Measurements from ENCODE around the gene P2RY6.

DNA sequence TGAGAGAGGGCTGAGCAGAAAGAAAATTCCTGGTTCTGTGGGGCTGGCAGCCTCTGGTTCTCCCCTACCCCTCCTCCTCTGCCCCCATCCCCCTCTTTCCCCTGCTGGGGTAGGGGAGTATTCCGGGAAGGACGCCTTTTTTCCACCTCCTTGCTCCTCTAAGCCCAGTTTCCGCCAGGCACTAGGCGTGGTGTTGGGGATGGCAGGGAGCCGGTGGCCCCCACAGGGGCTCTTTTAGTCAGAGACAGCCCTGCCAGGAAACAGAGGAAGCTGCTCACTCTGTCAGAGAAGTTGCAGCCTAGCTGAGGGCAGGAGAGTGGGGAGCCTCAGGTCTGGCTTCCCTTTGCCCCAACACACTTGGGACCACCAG lies 20.4 kb downstream of the P2RY6 start:
- TF ChIP-seq CEBPB (IDR thresholded peaks at IDR 0.05; ENCODE audit: low read depth) (no peak), EGR1 (IDR thresholded peaks at IDR 0.05; ENCODE audit: low read depth) (no peak), POLR2A (IDR thresholded peaks at IDR 0.05; ENCODE audit: borderline replicate concordance, extremely low read depth, insufficient read depth, insufficient read length) (no peak), TCF7L2 (IDR thresholded peaks at IDR 0.05; ENCODE audit: borderline replicate concordance, extremely low read depth, insufficient read depth, insufficient read length) (no peak)
- TF ChIP-seq, protein P1, sequence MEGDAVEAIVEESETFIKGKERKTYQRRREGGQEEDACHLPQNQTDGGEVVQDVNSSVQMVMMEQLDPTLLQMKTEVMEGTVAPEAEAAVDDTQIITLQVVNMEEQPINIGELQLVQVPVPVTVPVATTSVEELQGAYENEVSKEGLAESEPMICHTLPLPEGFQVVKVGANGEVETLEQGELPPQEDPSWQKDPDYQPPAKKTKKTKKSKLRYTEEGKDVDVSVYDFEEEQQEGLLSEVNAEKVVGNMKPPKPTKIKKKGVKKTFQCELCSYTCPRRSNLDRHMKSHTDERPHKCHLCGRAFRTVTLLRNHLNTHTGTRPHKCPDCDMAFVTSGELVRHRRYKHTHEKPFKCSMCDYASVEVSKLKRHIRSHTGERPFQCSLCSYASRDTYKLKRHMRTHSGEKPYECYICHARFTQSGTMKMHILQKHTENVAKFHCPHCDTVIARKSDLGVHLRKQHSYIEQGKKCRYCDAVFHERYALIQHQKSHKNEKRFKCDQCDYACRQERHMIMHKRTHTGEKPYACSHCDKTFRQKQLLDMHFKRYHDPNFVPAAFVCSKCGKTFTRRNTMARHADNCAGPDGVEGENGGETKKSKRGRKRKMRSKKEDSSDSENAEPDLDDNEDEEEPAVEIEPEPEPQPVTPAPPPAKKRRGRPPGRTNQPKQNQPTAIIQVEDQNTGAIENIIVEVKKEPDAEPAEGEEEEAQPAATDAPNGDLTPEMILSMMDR (IDR thresholded peaks at IDR 0.05 in 2 of 3, conservative IDR thresholded peaks at IDR 0.05 in 1 of 3; ENCODE audit: borderline replicate concordance in 1 of 3, insufficient read depth in 1 of 3, low read depth in 2 of 3, low read length in 2 of 3), result no peak

Data from HCT116 (cell line).